Activated gamma-delta T cell treated with anti-CD3 and anti-CD28 coated beads, Interleukin-2, amount 50 U/mL, for 16 hours (primary cell): ENCODE measurements around the gene CCAR1.
"Not testable (repeated sequence)": the region's sequence is repeated elsewhere in the genome, so short reads cannot be mapped to it uniquely, and the experiment has no call there.

Experiments
- DNase-seq: peaks from one replicate; pipeline ENCODE4 v3.0.0-alpha.2; 2020; ENCODE audit warnings: low read depth

CCAR1 gene

DNA sequence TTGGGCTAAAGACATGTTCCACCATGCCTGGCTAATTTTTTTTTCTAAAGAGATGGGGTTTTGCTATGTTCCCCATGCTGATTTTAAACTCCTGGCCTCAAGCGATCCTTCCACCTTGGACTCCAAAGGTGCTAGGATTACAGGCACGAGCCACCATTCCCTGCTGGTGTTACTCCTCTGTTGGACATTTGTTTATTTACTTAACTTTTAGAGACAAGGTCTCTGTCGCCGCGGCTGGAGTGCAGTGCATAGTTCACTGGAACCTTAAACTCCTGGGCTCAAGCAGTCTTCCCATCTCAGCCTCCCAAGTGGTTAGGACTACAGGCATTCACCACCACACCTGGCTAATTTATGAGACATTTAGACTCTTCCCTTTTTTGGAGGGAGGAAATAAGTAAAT is 38.9 kb downstream of the CCAR1 start:
- DNase-seq: no peak

DNA sequence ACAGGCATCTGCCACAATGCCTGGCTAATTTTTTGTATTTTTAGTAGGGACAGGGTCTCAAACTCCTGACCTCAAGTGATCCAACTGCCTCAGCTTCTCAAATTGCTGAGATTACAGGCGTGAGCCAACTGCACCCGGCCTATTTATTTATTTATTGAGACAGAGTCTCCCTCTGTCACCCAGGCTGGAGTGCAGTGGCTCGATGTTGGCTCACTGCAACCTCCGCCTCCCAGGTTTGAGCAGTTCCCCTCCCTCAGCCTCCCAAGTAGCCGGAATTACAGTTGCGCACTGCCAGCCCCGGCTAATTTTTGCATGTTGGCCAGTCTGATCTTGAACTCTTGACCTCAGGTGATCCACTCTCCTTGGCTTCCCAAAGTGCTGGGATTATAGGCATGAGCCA is 46.4 kb downstream of the CCAR1 start:
- DNase-seq: not testable (repeated sequence)

DNA sequence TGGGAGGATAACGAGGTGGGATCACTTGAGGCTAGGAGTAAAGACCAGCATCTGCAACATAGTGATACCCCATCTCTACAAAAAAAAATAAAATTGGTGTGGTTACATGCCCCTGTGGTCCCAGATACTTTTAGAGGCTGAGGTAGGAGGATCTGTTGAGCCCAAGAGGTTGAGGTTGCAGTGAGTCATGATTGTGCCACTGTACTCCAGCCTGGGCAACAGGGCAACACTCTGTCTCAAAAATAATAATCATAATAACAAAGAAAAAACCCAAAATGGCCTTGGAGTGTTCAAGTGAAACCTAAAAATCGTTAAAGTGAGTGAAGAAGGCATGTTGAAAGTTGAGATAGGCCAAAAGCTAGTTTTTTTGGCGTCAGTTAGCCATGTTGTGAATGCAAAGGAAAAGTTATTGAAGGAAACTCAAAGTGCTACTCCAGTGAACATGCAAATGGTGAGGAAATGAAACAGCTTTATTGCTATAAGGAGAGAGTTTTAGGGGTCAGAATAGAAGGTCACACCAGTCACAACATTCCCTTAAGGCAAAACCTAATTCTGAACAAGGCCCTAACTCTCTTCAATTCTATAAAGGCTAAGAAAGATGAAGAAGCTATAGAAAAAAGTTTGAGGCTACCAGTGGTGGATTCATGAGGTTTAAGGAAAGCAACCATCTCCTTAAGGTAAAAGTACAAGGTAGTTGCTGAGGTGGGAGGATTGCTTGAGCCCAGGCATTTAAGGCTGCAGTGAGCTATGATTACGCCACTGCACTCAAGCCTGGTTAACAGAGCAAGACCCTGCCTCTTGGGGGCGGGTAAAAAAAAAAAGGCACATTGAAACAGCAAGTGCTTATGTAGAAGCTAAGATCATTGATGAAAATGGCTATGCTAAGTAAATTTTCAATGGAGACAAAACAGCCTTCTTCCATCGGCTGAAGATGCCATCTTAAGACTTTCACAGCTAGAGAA is 60.9 kb downstream of the CCAR1 start:
- no peak for DNase-seq

DNA sequence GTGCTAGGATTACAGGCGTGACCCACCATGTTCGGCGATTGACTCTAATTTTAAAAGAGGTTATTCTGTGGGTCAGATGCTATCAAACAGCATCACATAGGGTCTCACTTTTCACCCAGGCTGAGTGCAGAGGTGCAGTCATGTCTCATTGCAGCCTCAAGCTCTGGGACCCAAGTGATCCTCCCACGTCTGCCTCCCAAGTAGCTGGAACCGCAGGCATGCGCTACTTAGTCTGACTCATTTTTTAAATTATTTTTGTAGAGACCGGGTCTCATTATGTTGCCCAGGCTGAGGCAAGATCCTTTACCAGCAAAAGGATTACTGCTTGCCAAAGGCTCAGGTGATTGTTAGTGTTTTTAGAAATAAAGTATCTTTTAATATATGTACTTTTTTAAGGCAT is 63.4 kb downstream of the CCAR1 start:
- no peak for DNase-seq

DNA sequence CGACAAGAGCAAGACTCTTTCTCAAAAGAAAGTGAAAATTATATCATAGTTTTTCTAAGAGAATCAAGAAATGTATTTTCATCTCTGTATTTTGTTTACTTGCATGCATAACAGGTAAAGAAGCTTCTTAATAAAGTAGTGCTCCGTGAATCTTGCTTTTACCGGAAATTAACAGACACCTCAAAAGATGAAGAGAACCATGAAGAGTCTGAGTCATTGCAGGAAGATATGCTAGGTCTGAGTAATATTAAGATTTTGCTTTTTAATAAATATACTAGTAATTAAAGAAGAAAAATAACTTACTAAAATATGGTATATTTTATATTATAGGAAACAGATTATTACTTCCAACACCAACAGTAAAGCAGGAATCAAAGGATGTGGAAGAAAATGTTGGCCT is 66.8 kb downstream of the CCAR1 start:
- DNase-seq: no peak

DNA sequence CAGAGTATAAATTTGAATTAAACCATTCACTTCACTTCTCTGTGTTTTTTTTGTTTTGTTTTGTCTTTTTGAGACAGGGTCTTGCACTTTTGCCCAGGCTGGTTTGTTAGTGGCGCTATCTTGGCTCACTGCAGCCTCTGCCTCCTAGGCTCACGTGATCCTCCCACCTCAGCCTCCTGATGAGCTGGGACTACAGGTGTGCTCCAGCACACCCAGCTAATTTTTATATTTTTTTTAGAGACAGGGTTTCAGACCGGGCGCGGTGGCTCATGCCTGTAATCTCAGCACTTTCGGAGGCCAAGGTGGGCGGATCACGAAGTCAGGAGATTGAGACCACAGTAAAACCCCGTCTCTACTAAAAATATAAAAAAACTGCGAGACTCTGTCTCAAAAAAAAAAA is 69.4 kb downstream of the CCAR1 start:
- no peak for DNase-seq

DNA sequence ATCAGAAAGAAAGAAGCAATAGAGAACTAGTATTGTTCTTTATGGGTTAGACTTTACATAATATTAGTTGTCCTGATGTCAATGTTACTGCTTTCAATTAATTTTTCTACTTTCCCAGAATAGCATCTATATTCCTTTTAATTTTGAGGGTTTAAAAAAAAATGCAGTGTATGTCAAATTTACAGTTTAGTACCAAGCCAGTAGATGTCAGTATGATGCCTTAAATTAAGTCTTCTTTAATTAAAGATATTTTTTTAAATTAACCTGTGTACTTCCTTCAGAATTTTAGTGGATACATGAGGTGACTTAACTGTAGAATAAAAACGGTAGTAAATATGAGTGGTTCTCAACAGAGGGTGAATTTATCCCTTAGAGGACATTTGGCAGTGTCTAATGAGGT is 71.1 kb downstream of the CCAR1 start:
- DNase-seq: no peak

DNA sequence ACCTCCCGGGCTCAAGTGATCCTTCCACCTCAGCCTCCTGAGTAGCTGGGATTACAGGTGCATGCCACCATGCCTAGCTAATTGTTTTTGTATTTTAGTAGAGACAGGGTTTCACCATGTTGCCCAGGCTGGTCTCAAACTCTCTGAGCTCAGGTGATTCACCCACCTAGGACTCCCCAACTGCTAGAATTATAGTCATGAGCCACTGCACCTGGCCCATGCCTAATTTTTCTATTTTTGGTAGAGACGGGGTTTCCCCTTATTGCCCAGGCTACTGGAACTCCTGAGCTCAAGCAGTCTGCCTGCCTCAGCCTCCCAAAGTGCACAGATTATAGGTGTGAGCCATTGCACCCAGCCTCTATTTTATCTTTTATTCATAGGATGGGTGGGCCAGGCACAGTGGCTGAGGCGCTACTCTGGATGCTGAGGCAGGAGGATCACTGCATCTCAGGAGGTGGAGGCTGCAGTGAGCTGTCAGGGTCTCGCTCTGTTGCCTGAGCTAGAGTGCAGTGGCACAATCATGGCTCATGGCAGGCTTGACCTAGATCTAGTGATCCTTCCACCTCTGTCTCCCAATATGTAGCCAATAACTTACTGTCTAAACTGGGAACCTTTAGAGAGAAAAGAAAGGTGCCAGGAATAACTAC is 75.0 kb downstream of the CCAR1 start:
- DNase-seq: no peak

DNA sequence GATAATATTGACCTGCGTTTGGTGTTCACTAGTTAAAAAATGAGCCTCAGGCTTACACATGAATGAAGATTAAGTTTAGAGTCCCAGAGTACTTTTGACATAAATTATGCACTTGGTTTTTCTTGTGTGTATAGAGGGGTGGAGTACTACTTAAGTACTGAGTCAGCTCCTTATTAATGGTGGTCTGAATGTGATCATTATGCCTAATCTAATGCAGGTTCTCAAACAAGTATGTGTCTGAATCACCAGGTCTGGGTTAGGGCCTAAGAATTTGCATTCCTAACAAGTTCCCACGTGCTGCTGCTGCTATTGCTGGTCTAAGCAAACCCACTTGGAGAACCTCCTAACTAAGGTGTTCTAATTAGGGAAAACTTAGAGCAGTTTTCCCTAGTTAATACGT is 75.6 kb downstream of the CCAR1 start:
- DNase-seq: no peak

DNA sequence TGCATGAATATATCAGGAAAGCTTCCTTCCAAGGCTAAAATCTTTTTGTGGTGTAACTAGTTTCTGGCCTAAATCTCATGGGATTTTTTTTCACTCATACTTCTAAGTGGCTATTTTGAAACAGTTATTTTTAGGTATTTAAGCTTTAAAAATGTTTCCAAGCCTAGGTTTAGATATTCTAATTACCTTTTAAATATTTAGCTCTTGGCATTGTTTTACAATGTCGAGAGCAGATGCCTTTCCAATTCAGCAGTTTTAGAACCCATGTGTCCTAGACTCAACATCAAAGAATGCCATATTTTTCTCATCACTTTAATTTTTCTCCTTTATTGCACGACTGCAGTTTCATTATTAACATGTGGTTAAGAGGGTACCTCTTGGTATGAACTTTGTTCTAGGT is 79.2 kb downstream of the CCAR1 start:
- DNase-seq: no peak

DNA sequence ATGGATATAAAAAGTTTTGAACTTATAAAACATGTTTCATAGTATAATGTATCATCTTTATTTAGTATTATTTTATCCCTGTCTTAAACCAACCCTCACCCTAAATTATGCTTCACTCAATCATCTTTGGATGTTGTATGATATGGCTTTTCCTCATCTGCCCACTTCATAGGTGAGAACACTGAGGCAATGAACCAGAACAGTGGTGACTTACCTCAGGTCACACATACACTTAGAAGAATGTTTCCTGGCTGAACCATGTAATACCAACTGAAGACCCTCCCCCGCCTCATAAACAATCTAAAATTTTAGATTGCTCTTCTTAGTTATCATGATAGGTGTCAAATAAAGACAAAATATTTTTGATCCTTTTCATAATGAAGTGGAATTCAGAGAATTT is 83.7 kb downstream of the CCAR1 start:
- DNase-seq: no peak

DNA sequence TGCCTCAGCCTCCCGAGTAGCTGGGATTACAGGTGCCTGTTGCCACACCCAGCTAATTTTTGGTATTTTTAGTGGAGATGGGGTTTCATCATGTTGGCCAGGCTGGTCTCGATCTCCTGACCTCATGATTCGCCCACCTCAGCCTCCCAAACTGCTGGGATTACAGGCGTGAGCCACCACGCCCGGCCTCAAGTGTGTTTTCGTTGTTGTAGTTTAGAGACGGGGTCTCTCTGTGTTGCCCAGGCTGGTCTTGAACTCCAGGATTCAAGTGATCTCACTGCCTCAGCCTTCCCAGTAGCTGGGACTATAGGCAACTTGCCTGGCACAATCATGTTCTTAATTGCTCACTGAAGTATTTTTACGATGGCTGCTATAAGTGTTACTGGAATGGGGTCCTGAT is 89.8 kb downstream of the CCAR1 start:
- not testable (repeated sequence) for DNase-seq

DNA sequence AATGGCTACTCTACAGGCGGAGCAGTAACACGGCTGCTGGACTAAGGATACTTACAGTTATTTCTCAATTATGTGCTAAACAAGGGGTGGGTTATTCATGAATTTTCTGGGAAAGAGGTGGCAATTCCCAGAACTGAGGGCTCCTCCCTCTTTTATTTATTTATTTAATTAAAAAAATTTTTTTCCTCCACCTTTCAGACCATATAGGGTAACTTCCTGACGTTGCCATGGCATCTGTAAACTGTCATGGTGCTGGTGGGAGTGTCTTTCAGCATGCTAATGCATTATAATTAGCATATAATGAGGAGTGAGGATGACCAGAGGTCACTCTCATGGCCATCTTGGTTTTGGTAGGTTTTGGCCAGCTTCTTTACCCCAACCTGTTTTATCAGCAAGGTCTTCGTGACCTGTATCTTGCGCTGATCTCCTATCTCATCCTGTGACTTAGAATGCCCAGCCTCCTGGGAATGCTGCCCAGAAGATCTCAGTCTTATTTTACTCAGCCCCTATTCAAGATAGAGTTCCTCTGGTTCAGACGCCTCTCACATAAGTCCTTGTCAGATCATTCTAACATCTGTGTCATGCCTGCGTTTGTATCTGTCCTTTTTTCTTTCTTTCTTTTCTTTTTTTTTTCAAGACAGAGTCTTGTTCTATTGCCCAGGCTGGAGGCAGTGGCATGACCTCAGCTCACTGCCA is 90.4 kb downstream of the CCAR1 start:
- DNase-seq: no peak

DNA sequence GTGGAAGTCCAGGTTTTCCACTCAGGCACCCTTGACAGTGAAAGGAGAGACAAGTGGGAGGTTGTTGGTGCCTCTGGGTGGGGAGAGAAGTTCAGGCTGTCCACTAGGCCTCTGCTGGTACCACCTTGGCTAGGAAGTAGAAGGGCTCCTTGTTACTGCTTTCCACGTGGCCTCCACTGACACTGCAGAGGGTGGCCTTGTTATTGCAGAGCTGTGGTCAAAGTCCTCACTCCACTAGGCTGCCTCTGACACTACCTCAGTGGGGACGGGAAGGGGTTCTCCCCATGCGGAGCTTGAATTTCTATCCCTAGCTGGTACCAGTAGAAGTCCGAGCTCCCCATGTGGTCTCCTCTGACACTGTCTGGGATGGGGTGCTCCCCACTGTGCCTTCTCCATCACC is 91.4 kb downstream of the CCAR1 start:
- no peak for DNase-seq

DNA sequence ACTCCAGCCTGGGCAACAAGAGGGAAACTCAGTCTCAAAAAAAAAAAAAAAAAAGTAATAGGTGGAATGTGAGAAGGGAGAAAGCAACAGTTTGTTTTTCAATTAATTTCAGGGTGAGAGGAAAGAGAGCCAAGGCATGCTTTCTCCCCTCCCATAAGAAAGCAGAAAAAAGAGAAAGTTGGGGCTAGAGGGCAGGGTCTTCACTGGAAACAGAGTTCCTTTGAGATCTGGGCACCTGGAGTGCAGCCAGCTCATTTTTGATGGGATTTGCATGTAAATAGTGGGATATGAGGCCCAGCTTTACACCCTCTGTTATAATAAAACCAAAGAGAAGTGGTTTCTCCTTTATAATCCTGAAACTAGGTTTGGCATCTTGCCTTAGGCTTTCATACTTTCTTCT is 92.5 kb downstream of the CCAR1 start:
- DNase-seq: no peak

DNA sequence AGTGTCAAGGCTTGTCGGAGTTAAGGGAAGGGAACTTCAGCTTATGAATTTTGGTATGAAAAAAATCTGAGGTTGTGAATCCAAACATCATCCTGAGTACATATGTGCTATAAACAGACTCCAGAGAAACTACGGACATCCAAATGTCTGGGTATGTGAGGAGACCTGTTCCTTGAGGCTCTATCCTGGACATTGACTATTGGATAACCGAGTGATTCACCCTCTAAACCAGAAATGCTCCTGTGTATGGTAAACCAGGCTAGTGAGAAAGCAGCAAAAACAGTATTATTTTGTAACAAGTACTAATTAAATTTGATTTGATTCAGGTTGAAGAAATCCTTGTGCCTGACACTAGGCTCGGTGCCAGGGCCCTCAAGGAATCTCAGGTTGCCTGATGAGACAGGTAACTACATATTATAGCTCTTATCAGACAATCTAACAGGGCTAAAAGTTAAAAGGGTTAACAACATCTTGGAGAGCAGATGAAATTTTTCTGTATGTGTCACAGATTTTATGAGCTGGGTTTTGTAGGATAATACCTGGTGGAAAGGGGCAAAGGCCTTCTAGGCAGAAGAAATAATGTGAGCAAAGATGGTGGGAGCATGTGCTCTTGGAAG is 95.9 kb downstream of the CCAR1 start:
- DNase-seq: no peak

DNA sequence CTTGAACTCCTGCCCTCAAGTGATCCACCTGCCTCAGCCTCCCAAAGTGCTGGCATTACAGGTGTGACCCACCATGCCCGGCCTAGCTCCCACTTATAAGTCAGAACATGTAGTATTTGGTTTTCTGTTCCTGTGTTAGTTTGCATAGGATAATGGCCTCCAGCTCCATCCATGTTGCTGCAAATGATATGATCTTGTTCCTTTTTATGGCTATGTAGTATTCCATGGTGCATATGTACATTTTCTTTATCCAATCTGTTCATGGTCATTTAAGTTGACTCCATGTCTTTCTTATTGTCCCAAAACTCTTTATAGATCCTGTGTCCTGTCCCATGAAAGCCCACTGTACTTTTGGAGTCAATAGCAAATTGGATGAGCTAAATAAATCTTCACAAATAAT is 99.3 kb downstream of the CCAR1 start:
- not testable (repeated sequence) for DNase-seq

DNA sequence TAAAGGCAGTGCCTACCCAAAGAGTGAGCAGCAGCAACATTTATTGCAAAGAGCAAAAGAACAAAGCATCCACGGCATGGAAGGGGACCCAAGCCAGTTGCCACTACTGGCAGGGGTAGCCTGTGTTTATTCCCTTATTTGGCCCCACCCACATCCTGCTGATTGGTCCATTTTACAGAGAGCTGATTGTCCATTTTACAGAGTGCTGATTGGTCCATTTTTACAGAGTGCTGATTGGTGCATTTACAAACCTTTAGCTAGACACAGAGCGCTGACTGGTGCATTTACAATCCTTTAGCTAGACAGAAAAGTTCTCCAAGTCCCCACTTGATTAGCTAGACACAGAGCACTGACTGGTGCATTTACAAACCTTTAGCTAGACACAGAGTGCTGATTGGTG is 101.6 kb downstream of the CCAR1 start:
- DNase-seq: not testable (repeated sequence)

DNA sequence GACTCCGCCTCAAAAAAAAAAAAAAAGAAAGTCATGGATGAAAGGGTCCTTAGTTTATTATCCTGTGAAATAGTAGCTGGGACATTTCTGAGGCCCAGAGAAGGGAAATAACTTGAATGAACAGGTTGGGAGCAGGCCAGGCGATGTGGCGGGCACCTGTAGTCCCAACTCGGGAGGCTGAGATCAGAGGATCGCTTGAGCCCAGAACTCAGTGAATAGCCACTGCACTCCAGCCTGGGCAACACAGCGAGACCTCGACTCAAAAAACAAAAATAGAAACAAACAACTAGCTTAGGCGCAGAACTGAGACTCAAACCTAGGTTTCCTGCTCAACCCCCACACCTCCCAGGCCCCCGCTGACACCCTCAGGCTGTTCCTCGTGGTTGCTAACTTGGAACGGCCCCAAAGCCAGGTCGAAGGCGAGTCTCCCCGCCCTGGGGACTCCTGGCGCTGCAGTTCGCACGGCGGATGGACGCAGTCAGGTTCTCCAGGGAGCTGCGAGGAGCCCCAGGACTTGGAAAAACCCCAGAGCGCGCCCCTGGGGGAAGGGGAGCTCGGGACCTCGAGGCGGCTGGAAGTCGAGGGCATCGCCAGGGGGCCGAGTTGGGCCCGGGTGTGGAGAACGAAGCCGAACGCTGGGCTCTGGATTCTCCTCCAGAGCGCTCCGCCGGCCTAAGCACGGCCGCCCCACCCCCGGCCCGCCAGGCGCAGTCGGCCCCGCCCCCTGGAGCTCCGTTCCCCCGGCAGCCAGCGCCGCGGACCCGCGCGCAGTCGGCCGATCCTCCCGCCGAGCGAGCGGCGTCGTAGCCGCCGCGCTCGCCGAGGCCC is 105.9 kb downstream of the CCAR1 start, which contains the start of gene STOX1:
Gene STOX1, plus strand, starts transcription at position 768 of the 828 bp plus-strand sequence. CDS start 93 bp downstream, outside the sequence.
- DNase-seq: peak; percentile 9

DNA sequence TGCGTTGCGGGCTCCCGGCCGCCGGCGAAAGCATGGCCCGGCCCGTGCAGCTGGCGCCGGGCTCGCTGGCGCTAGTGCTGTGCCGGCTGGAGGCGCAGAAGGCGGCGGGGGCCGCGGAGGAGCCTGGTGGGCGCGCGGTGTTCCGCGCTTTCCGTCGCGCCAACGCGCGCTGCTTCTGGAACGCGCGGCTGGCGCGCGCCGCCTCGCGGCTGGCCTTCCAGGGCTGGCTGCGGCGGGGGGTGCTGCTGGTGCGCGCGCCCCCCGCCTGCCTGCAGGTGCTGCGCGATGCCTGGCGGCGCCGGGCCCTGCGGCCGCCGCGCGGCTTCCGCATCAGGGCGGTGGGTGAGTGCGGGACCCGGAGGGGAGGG is 106.5 kb downstream of the CCAR1 start:
- not testable (repeated sequence) for DNase-seq

DNA sequence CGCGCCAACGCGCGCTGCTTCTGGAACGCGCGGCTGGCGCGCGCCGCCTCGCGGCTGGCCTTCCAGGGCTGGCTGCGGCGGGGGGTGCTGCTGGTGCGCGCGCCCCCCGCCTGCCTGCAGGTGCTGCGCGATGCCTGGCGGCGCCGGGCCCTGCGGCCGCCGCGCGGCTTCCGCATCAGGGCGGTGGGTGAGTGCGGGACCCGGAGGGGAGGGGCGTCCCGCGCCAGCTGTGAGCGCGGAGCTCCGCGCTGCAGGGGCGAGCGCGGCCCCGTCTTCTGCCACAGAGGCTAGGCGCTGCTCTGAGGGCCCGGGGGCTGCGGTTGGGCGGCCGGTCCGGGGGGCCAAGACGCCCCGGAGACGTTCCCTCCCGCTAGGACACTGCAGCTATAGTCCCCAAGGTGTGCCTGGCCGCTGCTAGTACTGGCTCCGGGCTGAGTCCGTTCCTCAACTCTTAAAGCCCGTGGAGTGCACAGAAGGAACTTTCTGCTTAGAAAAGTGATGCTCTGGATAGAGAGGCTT is 107.1 kb downstream of the CCAR1 start:
- DNase-seq: not testable (repeated sequence)
